Measurements from ENCODE around the gene OAT.

DNA sequence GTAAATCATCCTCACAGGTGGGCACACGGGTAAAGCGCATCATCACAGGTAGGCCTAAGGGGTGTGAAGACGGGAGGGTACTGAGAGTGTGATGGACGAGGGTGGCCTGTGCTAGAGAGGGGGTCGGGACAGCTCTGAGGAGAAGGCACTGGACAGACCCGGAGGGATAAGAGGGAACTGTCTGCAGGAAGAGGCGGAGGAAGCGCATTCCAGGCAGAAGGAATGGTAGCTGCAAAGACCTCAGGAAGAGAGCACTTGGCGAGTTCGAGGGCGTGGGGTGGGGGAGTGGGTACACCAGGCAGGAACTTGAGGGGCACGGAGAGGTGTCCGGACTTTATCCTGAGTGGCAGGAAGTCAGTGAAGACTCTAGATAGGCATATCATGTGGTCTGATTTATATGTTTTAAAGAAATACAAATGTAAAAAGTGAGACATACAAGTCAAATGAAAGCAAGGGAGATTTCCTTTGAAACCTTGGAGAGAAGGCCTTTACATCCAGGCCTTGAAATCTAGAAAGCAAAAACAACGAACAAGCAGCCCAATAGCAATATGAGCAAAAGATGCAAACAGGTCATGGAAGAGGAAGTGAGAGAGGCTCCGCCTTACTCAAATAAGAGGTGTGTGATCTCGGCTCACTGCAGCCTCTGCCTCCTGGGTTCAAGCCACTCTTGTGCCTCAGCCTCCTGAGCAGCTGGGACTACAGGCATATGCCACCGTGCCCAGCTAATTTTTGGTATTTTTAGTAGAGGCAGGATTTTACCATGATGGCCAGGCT is 46.5 kb upstream of the OAT start:
- TF ChIP-seq EP300 (IDR thresholded peaks at IDR 0.05) (no peak), POLR2A (IDR thresholded peaks at IDR 0.05; ENCODE audit: low read length) (no peak), NR3C1 (IDR thresholded peaks at IDR 0.05) (no peak), RAD21 (conservative IDR thresholded peaks at IDR 0.05 in 1 of 2, IDR thresholded peaks at IDR 0.05 in 1 of 2) (no peak)
- TF ChIP-seq, protein P1, sequence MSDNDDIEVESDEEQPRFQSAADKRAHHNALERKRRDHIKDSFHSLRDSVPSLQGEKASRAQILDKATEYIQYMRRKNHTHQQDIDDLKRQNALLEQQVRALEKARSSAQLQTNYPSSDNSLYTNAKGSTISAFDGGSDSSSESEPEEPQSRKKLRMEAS (IDR thresholded peaks at IDR 0.05) = no peak
- TF ChIP-seq, protein P2, sequence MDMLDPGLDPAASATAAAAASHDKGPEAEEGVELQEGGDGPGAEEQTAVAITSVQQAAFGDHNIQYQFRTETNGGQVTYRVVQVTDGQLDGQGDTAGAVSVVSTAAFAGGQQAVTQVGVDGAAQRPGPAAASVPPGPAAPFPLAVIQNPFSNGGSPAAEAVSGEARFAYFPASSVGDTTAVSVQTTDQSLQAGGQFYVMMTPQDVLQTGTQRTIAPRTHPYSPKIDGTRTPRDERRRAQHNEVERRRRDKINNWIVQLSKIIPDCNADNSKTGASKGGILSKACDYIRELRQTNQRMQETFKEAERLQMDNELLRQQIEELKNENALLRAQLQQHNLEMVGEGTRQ (IDR thresholded peaks at IDR 0.05) = no peak

All from A549 (cell line).